Body of pancreas (tissue), 4 donors: ENCODE results near the gene USP17L22. TPM values are rescaled to one million over a fixed set of nuclear protein-coding genes. Genes with fewer than 3 reads are reported as not detected.
A peak's percentile ranks its signal among the peaks of the same experiment; 100 is the strongest.
"Not testable (repeated sequence)": the region's sequence is repeated elsewhere in the genome, so short reads cannot be mapped to it uniquely, and the experiment has no call there.

Experiments
- ATAC-seq: fragments of 150-250 bp; one replicate; pipeline ENCODE4 v1.9.1; 2016
- DNase-seq, 4 donors: peaks; one replicate each; pipeline ENCODE4 v3.0.0-alpha.2; 2019
- H3K27ac ChIP-seq, 4 donors: fragments of 200-600 bp; sonication (generic); 1 replicate in 3 of 4; 2 replicates in 1 of 4; pipeline versions ENCODE4 v1.5.1 to v1.6.1; 2016 to 2019; ENCODE audit warnings: mild to moderate bottlenecking in 1 of 4, mixed read lengths in 1 of 4, moderate library complexity in 1 of 4
- H3K27me3 ChIP-seq, 2 donors: fragments of 200-600 bp; sonication (generic); one replicate each; pipeline ENCODE4 v1.6.0; 2016; ENCODE audit warnings: mild to moderate bottlenecking in 1 of 2
- H3K36me3 ChIP-seq, 2 donors: fragments of 200-600 bp; sonication (generic); replicated peaks in 1 of 2; 2 replicates each; pipeline ENCODE4 v1.5.1; 2016; ENCODE audit warnings: low read depth in 2 of 2; ENCODE audit not compliant: insufficient read depth in 1 of 2
- H3K4me1 ChIP-seq: fragments of 200-600 bp; sonication (generic); one replicate; pipeline ENCODE4 v1.6.0; 2016
- H3K4me3 ChIP-seq, 2 donors: fragments of 200-600 bp; sonication (generic); 1 replicate in 1 of 2; 2 replicates in 1 of 2; pipeline ENCODE4 v1.5.1; 2016 to 2019
- H3K9me3 ChIP-seq, 3 donors: fragments of 200-600 bp; sonication (generic); 1 replicate in 2 of 3; 2 replicates in 1 of 3; pipeline ENCODE4 v1.5.1; 2016
- WGBS, 2 donors: methylation state at CpG; one replicate each; pipeline ENCODE4 v1.1.5; 2017; 5-methylcytosine and 5-hydroxymethylcytosine counted together
- intact Hi-C: fragments of 100-400 bp; cut with DNase I; formaldehyde crosslinking; loops from one replicate; pipeline ENCODE4 v1.15.1; 2023
- total RNA-seq, 2 donors: library from RNA; depleted of rRNA; stranded (reverse); fragments of >200 nt; gene quantifications; one replicate each; pipeline ENCODE4 v1.1.0, GENCODE V29; 2016

Gene USP17L22
- not detected for total RNA-seq

GRCh38 chr4:9267319-9267718 is at the start of gene USP17L22:
Gene USP17L22, plus strand, starts transcription at chr4:9267619. Its CDS starts 0 bp downstream, at chr4:9267619.
- H3K36me3 ChIP-seq, result not testable (repeated sequence)

GRCh38 chr4:9219852-9220251 is 47.6 kb upstream of the USP17L22 start, which contains the start of gene USP17L12:
Gene USP17L12, plus strand, starts transcription at chr4:9220152. Its CDS starts 0 bp downstream, at chr4:9220152.
- DNase-seq, intact Hi-C loops, ATAC-seq, H3K36me3 ChIP-seq, H3K27me3 ChIP-seq, H3K9me3 ChIP-seq, H3K4me3 ChIP-seq, H3K27ac ChIP-seq, H3K4me1 ChIP-seq: not testable (repeated sequence)
- WGBS, 2 donors, result no CpG with 5 or more reads among the region's 13 CpGs

More at GRCh38 chr4:9267319-9267718, at the start of gene USP17L22:
- WGBS, 2 donors, result no CpG with 5 or more reads among the region's 15 CpGs
- DNase-seq, intact Hi-C loops, H3K27me3 ChIP-seq, H3K4me3 ChIP-seq, H3K27ac ChIP-seq, ATAC-seq, H3K4me1 ChIP-seq, H3K9me3 ChIP-seq: not testable (repeated sequence)

GRCh38 chr4:9224596-9224995 is 42.8 kb upstream of the USP17L22 start, which contains the start of gene USP17L13:
Gene USP17L13, plus strand, starts transcription at chr4:9224896. Its CDS starts 0 bp downstream, at chr4:9224896.
- H3K27ac ChIP-seq, DNase-seq, H3K36me3 ChIP-seq, ATAC-seq, H3K9me3 ChIP-seq, intact Hi-C loops, H3K4me3 ChIP-seq, H3K27me3 ChIP-seq, H3K4me1 ChIP-seq: not testable (repeated sequence)
- no CpG with 5 or more reads among the region's 14 CpGs for WGBS, 2 donors

GRCh38 chr4:9230249-9230648 is 37.2 kb upstream of the USP17L22 start:
- ATAC-seq, H3K9me3 ChIP-seq, H3K27me3 ChIP-seq, H3K4me1 ChIP-seq, H3K4me3 ChIP-seq, intact Hi-C loops, H3K27ac ChIP-seq, H3K36me3 ChIP-seq: not testable (repeated sequence)
- peak in 1 of 4 donors; percentile 2 for DNase-seq
- 64% methylated on average over 5 of the region's 8 CpGs; no CpG with 5 or more reads in 1 of the 2 donors for WGBS, 2 donors

- H3K4me3 ChIP-seq, DNase-seq, H3K27me3 ChIP-seq, H3K27ac ChIP-seq, ATAC-seq, H3K9me3 ChIP-seq, H3K4me1 ChIP-seq, intact Hi-C loops, H3K36me3 ChIP-seq: not testable (repeated sequence)
- no CpG with 5 or more reads among the region's 15 CpGs for WGBS, 2 donors
These were observed 33.3 kb upstream of the USP17L22 start, which contains the start of gene USP17L15 for GRCh38 chr4:9234085-9234484. Gene USP17L15, plus strand, starts transcription at chr4:9234385. Its CDS starts 0 bp downstream, at chr4:9234385.

- no CpG with 5 or more reads among the region's 12 CpGs for WGBS, 2 donors
- intact Hi-C loops, ATAC-seq, H3K4me3 ChIP-seq, H3K36me3 ChIP-seq, H3K4me1 ChIP-seq, H3K27ac ChIP-seq, H3K9me3 ChIP-seq, H3K27me3 ChIP-seq: not testable (repeated sequence)
- DNase-seq, result peak in 3 of 4 donors; percentile 5 to 12 (median 6)
These were observed 29.0 kb upstream of the USP17L22 start for GRCh38 chr4:9238461-9238860.

GRCh38 chr4:9243579-9243978 is 23.8 kb upstream of the USP17L22 start, which contains the start of gene USP17L17:
Gene USP17L17, plus strand, starts transcription at chr4:9243879. Its CDS starts 0 bp downstream, at chr4:9243879.
- H3K4me3 ChIP-seq, H3K36me3 ChIP-seq, intact Hi-C loops, ATAC-seq, H3K9me3 ChIP-seq, H3K27me3 ChIP-seq, H3K4me1 ChIP-seq, H3K27ac ChIP-seq, DNase-seq: not testable (repeated sequence)
- 80 to 81% methylated on average over 7 to 14 of the region's 14 CpGs for WGBS, 2 donors

GRCh38 chr4:9247953-9248680 is 19.3 kb upstream of the USP17L22 start, which contains the start of gene USP17L18:
Gene USP17L18, plus strand, starts transcription at chr4:9248630. Its CDS starts 0 bp downstream, at chr4:9248630.
- H3K4me1 ChIP-seq, H3K27ac ChIP-seq, ATAC-seq, H3K4me3 ChIP-seq, H3K9me3 ChIP-seq, H3K27me3 ChIP-seq, H3K36me3 ChIP-seq, intact Hi-C loops: not testable (repeated sequence)
- 74 to 82% methylated on average over 10 to 11 of the region's 26 CpGs for WGBS, 2 donors
- DNase-seq, result peak; percentile 1 to 20 (median 6)

GRCh38 chr4:9253078-9253477 is 14.3 kb upstream of the USP17L22 start, which contains the start of gene USP17L19:
Gene USP17L19, plus strand, starts transcription at chr4:9253378. Its CDS starts 0 bp downstream, at chr4:9253378.
- H3K27ac ChIP-seq, H3K4me3 ChIP-seq, H3K9me3 ChIP-seq, H3K27me3 ChIP-seq, H3K4me1 ChIP-seq, ATAC-seq, DNase-seq, intact Hi-C loops, H3K36me3 ChIP-seq: not testable (repeated sequence)
- no CpG with 5 or more reads among the region's 13 CpGs for WGBS, 2 donors

- H3K4me3 ChIP-seq, ATAC-seq, DNase-seq, H3K27ac ChIP-seq, H3K4me1 ChIP-seq, intact Hi-C loops, H3K9me3 ChIP-seq, H3K36me3 ChIP-seq, H3K27me3 ChIP-seq: not testable (repeated sequence)
- WGBS, 2 donors, result no CpG with 5 or more reads among the region's 15 CpGs
These were observed 9.6 kb upstream of the USP17L22 start, which contains the start of gene USP17L20 for GRCh38 chr4:9257824-9258223. Gene USP17L20, plus strand, starts transcription at chr4:9258124. Its CDS starts 0 bp downstream, at chr4:9258124.

GRCh38 chr4:9262572-9262971 is 4.8 kb upstream of the USP17L22 start, which contains the start of gene USP17L21:
Gene USP17L21, plus strand, starts transcription at chr4:9262872. Its CDS starts 0 bp downstream, at chr4:9262872.
- intact Hi-C loops, H3K4me1 ChIP-seq, H3K4me3 ChIP-seq, H3K36me3 ChIP-seq, DNase-seq, H3K9me3 ChIP-seq, ATAC-seq, H3K27me3 ChIP-seq, H3K27ac ChIP-seq: not testable (repeated sequence)
- no CpG with 5 or more reads among the region's 13 CpGs for WGBS, 2 donors
